ENCODE results near the gene SNX4.

- TF ChIP-seq, protein P1, sequence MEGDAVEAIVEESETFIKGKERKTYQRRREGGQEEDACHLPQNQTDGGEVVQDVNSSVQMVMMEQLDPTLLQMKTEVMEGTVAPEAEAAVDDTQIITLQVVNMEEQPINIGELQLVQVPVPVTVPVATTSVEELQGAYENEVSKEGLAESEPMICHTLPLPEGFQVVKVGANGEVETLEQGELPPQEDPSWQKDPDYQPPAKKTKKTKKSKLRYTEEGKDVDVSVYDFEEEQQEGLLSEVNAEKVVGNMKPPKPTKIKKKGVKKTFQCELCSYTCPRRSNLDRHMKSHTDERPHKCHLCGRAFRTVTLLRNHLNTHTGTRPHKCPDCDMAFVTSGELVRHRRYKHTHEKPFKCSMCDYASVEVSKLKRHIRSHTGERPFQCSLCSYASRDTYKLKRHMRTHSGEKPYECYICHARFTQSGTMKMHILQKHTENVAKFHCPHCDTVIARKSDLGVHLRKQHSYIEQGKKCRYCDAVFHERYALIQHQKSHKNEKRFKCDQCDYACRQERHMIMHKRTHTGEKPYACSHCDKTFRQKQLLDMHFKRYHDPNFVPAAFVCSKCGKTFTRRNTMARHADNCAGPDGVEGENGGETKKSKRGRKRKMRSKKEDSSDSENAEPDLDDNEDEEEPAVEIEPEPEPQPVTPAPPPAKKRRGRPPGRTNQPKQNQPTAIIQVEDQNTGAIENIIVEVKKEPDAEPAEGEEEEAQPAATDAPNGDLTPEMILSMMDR (IDR thresholded peaks at IDR 0.05), result no peak
- TF ChIP-seq POLR2AphosphoS5 (IDR thresholded peaks at IDR 0.05) (no peak), EP300 (IDR thresholded peaks at IDR 0.05; ENCODE audit: low read depth) (no peak)
These were observed 8.4 kb downstream of the SNX4 start for GRCh38 chr3:125511420-125512118.
